H9 (cell line): ENCODE data around the gene NOP16. TPM values are rescaled to one million over a fixed set of nuclear protein-coding genes. Genes with fewer than 3 reads are reported as not detected.

Experiments used
- DNase-seq: peaks from one replicate; pipeline ENCODE4 v3.0.0-alpha.2; 2017
- H2AFZ ChIP-seq: one replicate; pipeline ENCODE4 v1.6.1; 2013; ENCODE audit warnings: mild to moderate bottlenecking, low read length, control low read depth, moderate library complexity
- H2AK5ac ChIP-seq: 2 replicates; pipeline ENCODE4 v1.6.1; 2013; ENCODE audit warnings: low read length, control low read depth, mixed read lengths; ENCODE audit not compliant: insufficient read length
- H2BK120ac ChIP-seq: one replicate; pipeline ENCODE4 v1.6.1; 2013; ENCODE audit warnings: low read depth, mild to moderate bottlenecking, low read length, control low read depth, inconsistent platforms; ENCODE audit not compliant: poor library complexity, severe bottlenecking
- H2BK12ac ChIP-seq: 2 replicates; pipeline ENCODE4 v1.6.1; 2013; ENCODE audit warnings: low read length, control low read depth, mixed read lengths, low read depth; ENCODE audit not compliant: insufficient read length
- H2BK15ac ChIP-seq: 2 replicates; pipeline ENCODE4 v1.6.1; 2013; ENCODE audit warnings: low read depth, low read length, control low read depth
- H2BK20ac ChIP-seq: one replicate; pipeline ENCODE4 v1.6.1; 2013; ENCODE audit warnings: low read depth, mild to moderate bottlenecking, low read length, control low read depth, inconsistent platforms; ENCODE audit not compliant: poor library complexity, severe bottlenecking
- H2BK5ac ChIP-seq: 2 replicates; pipeline ENCODE4 v1.6.1; 2013; ENCODE audit warnings: low read length, control low read depth, mixed read lengths; ENCODE audit not compliant: insufficient read length
- H3K14ac ChIP-seq: 2 replicates; pipeline ENCODE4 v1.6.1; 2013; ENCODE audit warnings: low read length, control low read depth; ENCODE audit not compliant: insufficient read depth
- H3K18ac ChIP-seq: 2 replicates; pipeline ENCODE4 v1.6.1; 2013; ENCODE audit warnings: low read depth, mild to moderate bottlenecking, mixed read lengths, low read length, control low read depth; ENCODE audit not compliant: insufficient read length
- H3K23ac ChIP-seq: 2 replicates; pipeline ENCODE4 v1.6.1; 2013; ENCODE audit warnings: low read length, control low read depth, mixed read lengths, low read depth; ENCODE audit not compliant: insufficient read length
- H3K23me2 ChIP-seq: 2 replicates; pipeline ENCODE4 v1.6.1; 2013; ENCODE audit warnings: low read depth, mild to moderate bottlenecking, mixed read lengths, low read length, control low read depth; ENCODE audit not compliant: insufficient read length, poor library complexity, severe bottlenecking
- H3K27ac ChIP-seq: 2 replicates; pipeline ENCODE4 v1.5.1; 2013; ENCODE audit warnings: low read length, control low read depth, mixed read lengths, low read depth; ENCODE audit not compliant: insufficient read length
- H3K27me3 ChIP-seq: 2 replicates; pipeline ENCODE4 v1.6.1; 2013; ENCODE audit warnings: low read length, control low read depth, inconsistent platforms; ENCODE audit not compliant: insufficient read depth
- H3K4ac ChIP-seq: 2 replicates; pipeline ENCODE4 v1.6.1; 2013; ENCODE audit warnings: low read depth, mild to moderate bottlenecking, control low read depth, inconsistent platforms, low read length, moderate library complexity
- H3K4me1 ChIP-seq: 2 replicates; pipeline ENCODE4 v1.6.1; 2013; ENCODE audit warnings: low read length, control low read depth, inconsistent platforms; ENCODE audit not compliant: insufficient read depth
- H3K4me2 ChIP-seq: 2 replicates; pipeline ENCODE4 v1.6.1; 2013; ENCODE audit warnings: low read length, control low read depth, mixed read lengths; ENCODE audit not compliant: insufficient read length, insufficient read depth
- H3K56ac ChIP-seq: 2 replicates; pipeline ENCODE4 v1.6.1; 2013; ENCODE audit warnings: low read depth, mild to moderate bottlenecking, mixed read lengths, low read length, control low read depth; ENCODE audit not compliant: insufficient read length
- H3K79me1 ChIP-seq: 2 replicates; pipeline ENCODE4 v1.6.1; 2013; ENCODE audit warnings: low read depth, mild to moderate bottlenecking, moderate library complexity, low read length, control low read depth, inconsistent platforms; ENCODE audit not compliant: insufficient read depth, poor library complexity, severe bottlenecking
- H3K79me2 ChIP-seq: 2 replicates; pipeline ENCODE4 v1.6.1; 2013; ENCODE audit warnings: low read length, control low read depth, inconsistent platforms; ENCODE audit not compliant: insufficient read depth
- H3K9ac ChIP-seq: 2 replicates; pipeline ENCODE4 v1.6.1; 2013; ENCODE audit warnings: low read length, control low read depth, mixed read lengths; ENCODE audit not compliant: insufficient read length; ENCODE audit errors: extremely low read depth
- H3K9me3 ChIP-seq: one replicate; pipeline ENCODE4 v1.6.1; 2013; ENCODE audit warnings: low read depth, low read length, inconsistent platforms; ENCODE audit not compliant: control insufficient read depth
- H3T11ph ChIP-seq: one replicate; pipeline ENCODE4 v1.6.1; 2013; ENCODE audit warnings: mild to moderate bottlenecking, low read length, control low read depth, inconsistent platforms
- H4K20me1 ChIP-seq: one replicate; pipeline ENCODE4 v1.6.1; 2013; ENCODE audit not compliant: control insufficient read depth, insufficient read length, insufficient read depth
- H4K5ac ChIP-seq: 2 replicates; pipeline ENCODE4 v1.6.1; 2013; ENCODE audit warnings: low read depth, mild to moderate bottlenecking, mixed read lengths, low read length, control low read depth; ENCODE audit not compliant: insufficient read length
- H4K8ac ChIP-seq: replicated peaks from 2 replicates; pipeline ENCODE4 v1.6.1; 2013; ENCODE audit warnings: low read length, control low read depth, mixed read lengths, low read depth; ENCODE audit not compliant: insufficient read length
- H4K91ac ChIP-seq: 2 replicates; pipeline ENCODE4 v1.6.1; 2013; ENCODE audit warnings: low read depth, mild to moderate bottlenecking, moderate library complexity, mixed read lengths, low read length, control low read depth; ENCODE audit not compliant: insufficient read length
- H3K27ac Mint-ChIP-seq, 3 experiments: 2 replicates in 2 of 3; 3 replicates in 1 of 3; pipeline ENCODE4 v1.8.0; 2020 to 2021; ENCODE audit warnings: mixed read lengths in 3 of 3, mild to moderate bottlenecking in 1 of 3, moderate library complexity in 1 of 3
- H3K27me3 Mint-ChIP-seq: 2 replicates; pipeline ENCODE4 v1.8.0; 2021; ENCODE audit warnings: low read depth, mild to moderate bottlenecking, moderate library complexity, mixed read lengths
- H3K36me3 Mint-ChIP-seq, 3 experiments: 2 replicates in 2 of 3; 3 replicates in 1 of 3; pipeline ENCODE4 v1.8.0; 2020 to 2021; ENCODE audit warnings: low read depth in 3 of 3, mixed read lengths in 3 of 3; ENCODE audit not compliant: insufficient read depth in 1 of 3
- H3K4me1 Mint-ChIP-seq, 2 experiments: 2 replicates each; pipeline ENCODE4 v1.8.0; 2020; ENCODE audit warnings: mixed read lengths in 2 of 2
- H3K4me3 Mint-ChIP-seq, 2 experiments: 2 replicates in 1 of 2; 3 replicates in 1 of 2; pipeline ENCODE4 v1.8.0; 2020 to 2021; ENCODE audit warnings: mild to moderate bottlenecking in 2 of 2, mixed read lengths in 2 of 2, moderate library complexity in 1 of 2
- H3K9me3 Mint-ChIP-seq, 2 experiments: 2 replicates in 1 of 2; 3 replicates in 1 of 2; pipeline ENCODE4 v1.8.0; 2020; ENCODE audit warnings: mild to moderate bottlenecking in 2 of 2, mixed read lengths in 2 of 2, moderate library complexity in 1 of 2
- WGBS: extraction: QIAGEN DNeasy Blood & Tissue Kit; methylation state at CpG from one replicate; pipeline ENCODE4 v1.1.7; 2013; ENCODE audit warnings: missing lambda C conversion rate, low lambda C conversion rate, mixed read lengths; ENCODE audit not compliant: insufficient read length; ENCODE audit errors: extremely low coverage; 5-methylcytosine and 5-hydroxymethylcytosine counted together
- total RNA-seq: library from RNA; stranded (reverse); gene quantifications from 2 replicates; pipeline ENCODE4 v1.2.1, GENCODE V29; 2021
- TF ChIP-seq, protein P1 (sequence below): fragments of 200-600 bp; sonication (generic); conservative IDR thresholded peaks from 3 replicates; pipeline ENCODE4 v1.8.0; 2021; ENCODE audit warnings: antibody characterized with exemption, mild to moderate bottlenecking

NOP16 gene
- total RNA-seq, 1 experiment from 2014 or later = 114 TPM

- Histone ChIP-seq H3K23me2 (no peaks in the 10 kb centered on the region), H4K20me1 (no peaks in the 10 kb centered on the region), H3K79me1 (no peaks in the 10 kb centered on the region), H3K56ac (no peak overlapping the region), H4K91ac (no peak overlapping the region), H3K79me2 (no peaks in the 10 kb centered on the region), H3K14ac (no peak overlapping the region), H3K27me3 (no peaks in the 10 kb centered on the region), H2BK120ac (no peak overlapping the region), H3K23ac (no peak overlapping the region), H4K5ac (no peak overlapping the region), H2BK12ac (no peak overlapping the region), H3K9me3 (no peaks in the 10 kb centered on the region), H2BK15ac (no peak overlapping the region), H3K4me2 (no peak overlapping the region), H2BK20ac (no peak overlapping the region), H3T11ph (no peak overlapping the region), H2AFZ (no peak overlapping the region), H3K27ac (no peak overlapping the region), H3K4ac (no peak overlapping the region), H3K4me1 (no peaks in the 10 kb centered on the region), H2BK5ac (no peak overlapping the region), H2AK5ac (no peak overlapping the region), H3K9ac (no peak overlapping the region), H3K18ac (no peak overlapping the region), H4K8ac (no peak overlapping the region)
- Mint-ChIP-seq H3K36me3 (peaks cover 0 to 13% (median 5%) of the 10 kb centered on the region in 3 experiments; a peak in 3 of 7 replicates), H3K4me1 (peaks cover 7 to 9% of the 10 kb centered on the region in 2 experiments; a peak in 2 of 4 replicates), H3K9me3 (no peaks in the 10 kb centered on the region), H3K27ac (peak overlapping the region in 1 of 3 experiments; percentile 84; a peak in 1 of 7 replicates), H3K4me3 (no peak overlapping the region), H3K27me3 (no peaks in the 10 kb centered on the region)
- TF ChIP-seq, protein P1, sequence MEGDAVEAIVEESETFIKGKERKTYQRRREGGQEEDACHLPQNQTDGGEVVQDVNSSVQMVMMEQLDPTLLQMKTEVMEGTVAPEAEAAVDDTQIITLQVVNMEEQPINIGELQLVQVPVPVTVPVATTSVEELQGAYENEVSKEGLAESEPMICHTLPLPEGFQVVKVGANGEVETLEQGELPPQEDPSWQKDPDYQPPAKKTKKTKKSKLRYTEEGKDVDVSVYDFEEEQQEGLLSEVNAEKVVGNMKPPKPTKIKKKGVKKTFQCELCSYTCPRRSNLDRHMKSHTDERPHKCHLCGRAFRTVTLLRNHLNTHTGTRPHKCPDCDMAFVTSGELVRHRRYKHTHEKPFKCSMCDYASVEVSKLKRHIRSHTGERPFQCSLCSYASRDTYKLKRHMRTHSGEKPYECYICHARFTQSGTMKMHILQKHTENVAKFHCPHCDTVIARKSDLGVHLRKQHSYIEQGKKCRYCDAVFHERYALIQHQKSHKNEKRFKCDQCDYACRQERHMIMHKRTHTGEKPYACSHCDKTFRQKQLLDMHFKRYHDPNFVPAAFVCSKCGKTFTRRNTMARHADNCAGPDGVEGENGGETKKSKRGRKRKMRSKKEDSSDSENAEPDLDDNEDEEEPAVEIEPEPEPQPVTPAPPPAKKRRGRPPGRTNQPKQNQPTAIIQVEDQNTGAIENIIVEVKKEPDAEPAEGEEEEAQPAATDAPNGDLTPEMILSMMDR = no peak
- DNase-seq = no peak
- WGBS = no CpG with 5 or more reads among the region's 9 CpGs
Observed at GRCh38 chr5:176406436-176407052, 18.1 kb upstream of the NOP16 start.
